Right lobe of liver (tissue), 6 donors: Measurements from ENCODE around the gene RGS6. TPM values are rescaled to one million over a fixed set of nuclear protein-coding genes. Genes with fewer than 3 reads are reported as not detected.

Experiments
- ATAC-seq, 4 donors: fragments of 200-7000 bp; cut with Tn5 transposase; one replicate each; pipeline ENCODE4 v1.9.1; 2020; ENCODE audit warnings: mild to moderate bottlenecking in 4 of 4, moderate library complexity in 4 of 4
- DNase-seq, 3 donors: peaks; one replicate each; pipeline ENCODE4 v3.0.0-alpha.2; 2020
- H3K27ac ChIP-seq, 3 donors: fragments of 200-600 bp; one replicate each; pipeline ENCODE4 v1.8.0; 2022
- H3K27me3 ChIP-seq, 2 donors: fragments of 200-600 bp; one replicate each; pipeline ENCODE4 v1.8.0; 2022
- H3K36me3 ChIP-seq, 4 donors: fragments of 200-600 bp; sonication (generic) in 1 of 4; one replicate each; pipeline versions ENCODE4 v1.5.1 to v1.8.0; 2017 to 2022; ENCODE audit warnings: control low read depth in 1 of 4
- H3K4me1 ChIP-seq, 4 donors: fragments of 200-600 bp; sonication (generic) in 1 of 4; one replicate each; pipeline versions ENCODE4 v1.5.1 to v1.8.0; 2017 to 2022; ENCODE audit warnings: control low read depth in 1 of 4
- H3K4me3 ChIP-seq, 3 donors: fragments of 200-600 bp; one replicate each; pipeline ENCODE4 v1.8.0; 2022
- H3K9me3 ChIP-seq, 4 donors: fragments of 200-600 bp; sonication (generic) in 1 of 4; one replicate each; pipeline versions ENCODE4 v1.5.1 to v1.8.0; 2017 to 2022; ENCODE audit warnings: control low read depth in 1 of 4
- POLR2A ChIP-seq: fragments of 450-650 bp; IDR thresholded peaks from one replicate; pipeline ENCODE4 v1.6.1; 2017; ENCODE audit warnings: antibody characterized with exemption, mild to moderate bottlenecking
- WGBS: methylation state at CpG from one replicate; pipeline ENCODE4 v1.1.6; 2018; ENCODE audit warnings: low coverage, low lambda C conversion rate; ENCODE audit not compliant: insufficient coverage; ENCODE audit errors: missing lambda C conversion rate; 5-methylcytosine and 5-hydroxymethylcytosine counted together
- intact Hi-C, 2 donors: fragments of 100-400 bp; cut with DNase I; formaldehyde crosslinking; loops; one replicate each; pipeline versions ENCODE4 v1.11.2 to v1.14.1; 2022
- total RNA-seq, 6 experiments: library from RNA; depleted of rRNA in 2 of 6; stranded (reverse); fragments of >200 nt in 2 of 6; fragmentation: NEBNext Ultra II Directional in 3 of 6; extraction: Animal tissue kit (Norgen Biotek cat#: 25700) in 3 of 6; gene quantifications; one replicate each; pipeline versions ENCODE4 v1.1.0 to v1.2.4, GENCODE V29; 2016 to 2023
- TF ChIP-seq, protein P1 (sequence below), 4 donors: fragments of 200-600 bp in 3 of 4; fragments of 450-650 bp in 1 of 4; IDR thresholded peaks; one replicate each; pipeline versions ENCODE4 v1.5.1 to v1.8.0; 2016 to 2022; ENCODE audit warnings: antibody characterized with exemption in 4 of 4, mild to moderate bottlenecking in 2 of 4
- donor health status: DM: no; HTN: yes; CAD: no.
- donor health status: DM: no; HTN: no; CAD: no.
- donor health status: DM: no; HTN: no; CAD: no.
- donor health status: DM: no; HTN: yes; CAD: no.
- donor health status: DM: no; HTN: yes; CAD: no.

RGS6 gene
- total RNA-seq, 6 experiments from 2014 or later = 0.07 TPM; not detected in 5

DNA sequence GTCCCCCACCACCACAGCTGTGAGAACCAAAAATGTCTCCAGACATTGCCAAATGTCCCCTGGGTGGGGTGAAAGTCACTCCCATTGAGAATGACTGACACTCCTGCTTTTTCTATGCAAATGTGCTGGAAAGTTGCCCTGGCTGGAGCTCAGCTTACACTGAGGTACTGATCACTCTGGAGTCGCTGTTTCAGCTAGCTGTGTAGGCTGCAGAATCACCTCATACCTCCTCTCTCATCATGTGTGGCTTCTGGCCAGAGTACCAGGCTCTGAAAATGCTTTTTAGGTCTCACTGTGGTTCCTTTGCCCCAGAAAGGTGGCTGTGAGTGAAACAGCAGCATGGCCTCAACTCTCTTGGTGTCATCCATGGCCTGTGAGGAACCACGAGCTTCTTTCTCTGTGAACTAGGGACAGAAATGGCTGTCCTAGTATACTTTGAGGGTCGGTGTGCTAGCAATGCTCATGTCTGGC is 547.3 kb downstream of the RGS6 start:
- TF ChIP-seq, protein P1, sequence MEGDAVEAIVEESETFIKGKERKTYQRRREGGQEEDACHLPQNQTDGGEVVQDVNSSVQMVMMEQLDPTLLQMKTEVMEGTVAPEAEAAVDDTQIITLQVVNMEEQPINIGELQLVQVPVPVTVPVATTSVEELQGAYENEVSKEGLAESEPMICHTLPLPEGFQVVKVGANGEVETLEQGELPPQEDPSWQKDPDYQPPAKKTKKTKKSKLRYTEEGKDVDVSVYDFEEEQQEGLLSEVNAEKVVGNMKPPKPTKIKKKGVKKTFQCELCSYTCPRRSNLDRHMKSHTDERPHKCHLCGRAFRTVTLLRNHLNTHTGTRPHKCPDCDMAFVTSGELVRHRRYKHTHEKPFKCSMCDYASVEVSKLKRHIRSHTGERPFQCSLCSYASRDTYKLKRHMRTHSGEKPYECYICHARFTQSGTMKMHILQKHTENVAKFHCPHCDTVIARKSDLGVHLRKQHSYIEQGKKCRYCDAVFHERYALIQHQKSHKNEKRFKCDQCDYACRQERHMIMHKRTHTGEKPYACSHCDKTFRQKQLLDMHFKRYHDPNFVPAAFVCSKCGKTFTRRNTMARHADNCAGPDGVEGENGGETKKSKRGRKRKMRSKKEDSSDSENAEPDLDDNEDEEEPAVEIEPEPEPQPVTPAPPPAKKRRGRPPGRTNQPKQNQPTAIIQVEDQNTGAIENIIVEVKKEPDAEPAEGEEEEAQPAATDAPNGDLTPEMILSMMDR (IDR thresholded peaks at IDR 0.05) = no peak
- no peak for TF ChIP-seq POLR2A
- DNase-seq = no peak
- Histone ChIP-seq H3K27ac (no peak overlapping the region), H3K9me3 (no peaks in the 10 kb centered on the region), H3K4me1 (peaks cover 0 to 3% (median 0%) of the 10 kb centered on the region in 4 donors), H3K4me3 (no peak overlapping the region), H3K27me3 (no peaks in the 10 kb centered on the region), H3K36me3 (no peaks in the 10 kb centered on the region)
- ATAC-seq = no peak
- WGBS = 68% methylated on average over 2 of the region's 3 CpGs
- intact Hi-C loops = no loop called here

DNA sequence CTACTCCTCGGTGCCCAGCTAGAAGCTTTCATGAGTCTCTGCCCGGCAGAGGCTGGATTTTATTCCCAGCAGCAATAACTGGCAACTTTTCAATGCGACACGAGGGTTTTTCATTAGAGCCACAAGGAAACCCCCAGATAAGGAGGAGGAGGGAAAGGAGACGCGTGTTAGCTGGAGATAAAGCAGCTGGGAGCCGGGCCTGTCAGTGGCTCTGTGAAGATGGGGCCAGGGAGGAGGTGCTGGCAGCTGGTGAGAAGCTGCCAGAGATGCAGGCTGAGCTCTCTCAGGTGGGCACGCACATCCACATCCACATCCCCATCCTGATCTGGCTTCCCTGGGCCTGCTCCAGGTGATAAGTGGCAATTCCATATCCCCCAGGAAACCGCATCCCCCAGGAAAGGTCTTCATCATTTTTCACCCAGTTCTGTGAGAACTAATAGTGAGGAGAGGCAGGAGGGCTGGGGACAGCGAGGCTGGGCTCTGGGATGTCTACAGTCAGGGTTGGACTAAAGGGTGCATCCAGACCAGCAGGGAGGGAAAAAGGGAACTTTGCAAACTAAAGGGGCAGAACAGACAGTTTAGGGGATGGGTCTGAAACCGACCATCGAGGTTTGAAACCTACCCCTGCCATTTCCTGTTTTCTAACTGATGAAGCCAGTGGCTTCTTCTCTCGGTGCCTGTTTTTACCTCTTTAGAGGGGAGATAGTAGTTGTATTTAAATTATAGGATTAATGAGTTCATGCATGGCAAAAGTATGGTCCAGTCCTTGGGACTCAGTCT is 548.4 kb downstream of the RGS6 start:
- Histone ChIP-seq H3K27ac (no peak overlapping the region), H3K36me3 (no peaks in the 10 kb centered on the region), H3K4me3 (no peak overlapping the region), H3K4me1 (peaks cover 0 to 3% (median 0%) of the 10 kb centered on the region in 4 donors), H3K9me3 (no peaks in the 10 kb centered on the region), H3K27me3 (no peaks in the 10 kb centered on the region)
- 41% methylated on average over 13 of the region's 13 CpGs for WGBS
- no peak for DNase-seq
- no peak for TF ChIP-seq POLR2A
- TF ChIP-seq, protein P1 (IDR thresholded peaks at IDR 0.05) = no peak
- ATAC-seq = peak in 2 of 4 donors; percentile 19 to 34
- intact Hi-C loops = no loop called here

DNA sequence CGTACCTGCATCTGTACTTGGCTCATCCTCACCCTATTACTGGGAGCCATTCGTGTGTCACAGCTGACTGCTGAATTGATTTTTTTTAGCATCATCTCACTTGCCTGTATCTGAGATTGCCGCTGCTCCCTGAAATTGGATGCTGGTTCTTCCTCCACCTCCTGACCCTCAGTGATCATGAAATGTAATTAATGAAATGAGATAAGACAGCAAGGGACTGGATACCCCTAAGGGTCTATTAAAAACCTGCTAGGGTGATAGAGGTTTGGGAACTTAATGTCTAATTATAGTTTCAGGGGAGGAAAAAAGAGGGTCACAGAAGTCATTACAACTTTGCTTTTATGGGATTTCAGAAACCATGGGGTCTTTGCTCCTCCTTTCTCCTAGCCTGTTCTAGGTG is 551.1 kb downstream of the RGS6 start:
- intact Hi-C loops = no loop called here
- no peaks in the 10 kb centered on the region for H3K4me1 ChIP-seq
- ATAC-seq (no peak), DNase-seq (no peak)
- 80% methylated on average over 3 of the region's 3 CpGs for WGBS
- no peaks in the 10 kb centered on the region for H3K27me3 ChIP-seq
- H3K4me3 ChIP-seq = no peak overlapping the region
- H3K27ac ChIP-seq = no peak overlapping the region
- no peaks in the 10 kb centered on the region for H3K36me3 ChIP-seq
- H3K9me3 ChIP-seq = no peaks in the 10 kb centered on the region
- TF ChIP-seq, protein P1 (IDR thresholded peaks at IDR 0.05) = no peak
- no peak for TF ChIP-seq POLR2A

DNA sequence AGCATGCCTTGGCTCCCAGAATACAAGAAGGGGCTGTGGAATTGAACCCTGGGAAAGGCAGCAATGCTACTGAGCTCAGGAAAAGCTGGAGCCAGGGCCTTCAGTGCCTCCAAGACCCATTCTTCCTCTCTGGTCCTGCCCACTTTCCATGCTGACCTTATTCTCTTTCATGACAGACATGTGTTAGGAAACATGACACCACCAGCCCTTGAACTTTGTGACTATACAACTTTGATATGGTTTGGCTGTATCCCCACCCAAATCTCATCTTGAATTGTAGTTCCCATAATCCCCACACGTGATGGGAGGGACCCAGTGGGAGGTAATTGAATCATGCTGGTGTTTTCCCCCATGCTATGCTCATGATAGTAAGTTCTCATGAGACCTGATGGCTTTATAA is 553.5 kb downstream of the RGS6 start:
- WGBS = 27% methylated on average over 1 of the region's 1 CpG
- TF ChIP-seq, protein P1 (IDR thresholded peaks at IDR 0.05) = no peak
- no peak for TF ChIP-seq POLR2A
- Histone ChIP-seq H3K4me1 (no peaks in the 10 kb centered on the region), H3K9me3 (no peaks in the 10 kb centered on the region), H3K4me3 (no peak overlapping the region), H3K27ac (no peak overlapping the region), H3K27me3 (no peaks in the 10 kb centered on the region), H3K36me3 (no peaks in the 10 kb centered on the region)
- intact Hi-C loops = no loop called here
- DNase-seq (no peak), ATAC-seq (no peak)
